Loucy (cell line): ENCODE data around the gene ZNF280D.

Experiments
- CTCF ChIP-seq: fragments of 200-600 bp; sonication (generic); conservative IDR thresholded peaks from 2 replicates; pipeline ENCODE4 v1.5.1; 2014; ENCODE audit warnings: mild to moderate bottlenecking, antibody characterized with exemption, low read length
- EZH2phosphoT487 ChIP-seq: fragments of 200-600 bp; IDR thresholded peaks from 2 replicates; pipeline ENCODE4 v1.6.1; 2018; ENCODE audit warnings: antibody characterized with exemption, mild to moderate bottlenecking, moderate library complexity, borderline replicate concordance

- TF ChIP-seq EZH2phosphoT487 (no peak), CTCF (no peak)
Measured at GRCh38 chr15:56719021-56719612, 14.2 kb downstream of the ZNF280D start.
